Kasumi-1 (cell line): ENCODE results near the gene RAB34.
"Not testable (repeated sequence)": the region's sequence is repeated elsewhere in the genome, so short reads cannot be mapped to it uniquely, and the experiment has no call there.

Experiments
- DNase-seq, 2 experiments: peaks; one replicate each; lab custom pipeline; 2025; lab: John Stamatoyannopoulos, UW

RAB34 gene

GRCh38 chr17:28728364-28729200, 10.9 kb upstream of the RAB34 start, which contains the start of gene NEK8:
NEK8 (plus strand) TSS chr17:28728788; CDS start chr17:28728814, 26 bp downstream.
- peak; percentile 91 to 92 for DNase-seq

GRCh38 chr17:28726627-28727491, 9.2 kb upstream of the RAB34 start:
- peak; percentile 93 to 95 for DNase-seq

- peak; percentile 66 to 79 for DNase-seq
Observed at GRCh38 chr17:28726226-28726626, 8.6 kb upstream of the RAB34 start, which contains the start of gene TLCD1. TLCD1 (minus strand) TSS chr17:28726233; CDS start chr17:28726097, 136 bp downstream.

GRCh38 chr17:28725660-28726225, 8.1 kb upstream of the RAB34 start:
- DNase-seq: peak; percentile 57 to 78

- DNase-seq: peak; percentile 64 to 78
Observed at GRCh38 chr17:28725166-28725659, 7.5 kb upstream of the RAB34 start.

GRCh38 chr17:28724500-28725165, 7.0 kb upstream of the RAB34 start:
- peak; percentile 58 to 62 for DNase-seq

GRCh38 chr17:28723836-28724499, 6.3 kb upstream of the RAB34 start:
- DNase-seq: not testable (repeated sequence)

GRCh38 chr17:28723159-28723835, 5.6 kb upstream of the RAB34 start:
- peak in 1 of 2 experiments; percentile 23 for DNase-seq

GRCh38 chr17:28722417-28723158, 4.9 kb upstream of the RAB34 start:
- no peak for DNase-seq

GRCh38 chr17:28720997-28721329, 3.3 kb upstream of the RAB34 start:
- DNase-seq: not testable (repeated sequence)

- DNase-seq: no peak
Observed at GRCh38 chr17:28720247-28720996, 2.8 kb upstream of the RAB34 start.

GRCh38 chr17:28719021-28719433, 1.4 kb upstream of the RAB34 start:
- no peak for DNase-seq

- DNase-seq: no peak
Observed at GRCh38 chr17:28718333-28719020, 809 bp upstream of the RAB34 start.

GRCh38 chr17:28716740-28717577, 709 bp downstream of the RAB34 start:
- DNase-seq: no peak

- no peak for DNase-seq
Observed at GRCh38 chr17:28715217-28715616, 2.5 kb downstream of the RAB34 start.

GRCh38 chr17:28714281-28714680, 3.4 kb downstream of the RAB34 start:
- no peak for DNase-seq

GRCh38 chr17:28712705-28713415, 4.8 kb downstream of the RAB34 start:
- DNase-seq: no peak
